Ovary (tissue), 3 donors: ENCODE measurements around the gene ZNF419.

Experiments
- POLR2A ChIP-seq: fragments of 450-650 bp; IDR thresholded peaks from one replicate; pipeline ENCODE4 v1.6.1; 2017; ENCODE audit warnings: antibody characterized with exemption, mild to moderate bottlenecking, moderate library complexity
- TF ChIP-seq, protein P1 (sequence below), 3 donors: fragments of 450-650 bp in 2 of 3; fragments of 200-600 bp in 1 of 3; IDR thresholded peaks; one replicate each; pipeline versions ENCODE4 v1.5.1 to v1.8.0; 2016 to 2022; ENCODE audit warnings: antibody characterized with exemption in 3 of 3, mild to moderate bottlenecking in 1 of 3
- donor health status: DM: no; HTN: no; CAD: no.

GRCh38 chr19:57511484-57511883 lies 23.9 kb downstream of the ZNF419 start:
- TF ChIP-seq, protein P1, sequence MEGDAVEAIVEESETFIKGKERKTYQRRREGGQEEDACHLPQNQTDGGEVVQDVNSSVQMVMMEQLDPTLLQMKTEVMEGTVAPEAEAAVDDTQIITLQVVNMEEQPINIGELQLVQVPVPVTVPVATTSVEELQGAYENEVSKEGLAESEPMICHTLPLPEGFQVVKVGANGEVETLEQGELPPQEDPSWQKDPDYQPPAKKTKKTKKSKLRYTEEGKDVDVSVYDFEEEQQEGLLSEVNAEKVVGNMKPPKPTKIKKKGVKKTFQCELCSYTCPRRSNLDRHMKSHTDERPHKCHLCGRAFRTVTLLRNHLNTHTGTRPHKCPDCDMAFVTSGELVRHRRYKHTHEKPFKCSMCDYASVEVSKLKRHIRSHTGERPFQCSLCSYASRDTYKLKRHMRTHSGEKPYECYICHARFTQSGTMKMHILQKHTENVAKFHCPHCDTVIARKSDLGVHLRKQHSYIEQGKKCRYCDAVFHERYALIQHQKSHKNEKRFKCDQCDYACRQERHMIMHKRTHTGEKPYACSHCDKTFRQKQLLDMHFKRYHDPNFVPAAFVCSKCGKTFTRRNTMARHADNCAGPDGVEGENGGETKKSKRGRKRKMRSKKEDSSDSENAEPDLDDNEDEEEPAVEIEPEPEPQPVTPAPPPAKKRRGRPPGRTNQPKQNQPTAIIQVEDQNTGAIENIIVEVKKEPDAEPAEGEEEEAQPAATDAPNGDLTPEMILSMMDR (IDR thresholded peaks at IDR 0.05), result no peak
- no peak for TF ChIP-seq POLR2A
